MM.1S (cell line): ENCODE measurements around the gene ODC1.

ENCODE experiments used
- DNase-seq: peaks from one replicate; pipeline ENCODE4 v3.0.0-alpha.2; 2015
- H2AFZ ChIP-seq: fragments of 300-600 bp; sonication (generic); 2 replicates; pipeline ENCODE4 v1.6.0; 2016; ENCODE audit warnings: antibody characterized with exemption, low read length
- H3F3A ChIP-seq: fragments of 300-600 bp; sonication (generic); 2 replicates; pipeline ENCODE4 v1.6.1; 2016; ENCODE audit warnings: mild to moderate bottlenecking, antibody characterized with exemption, low read length, moderate library complexity, mixed read lengths; ENCODE audit not compliant: insufficient read depth
- H3K27ac ChIP-seq: fragments of 300-600 bp; sonication (generic); 2 replicates; pipeline ENCODE4 v1.5.1; 2016; ENCODE audit warnings: mild to moderate bottlenecking, low read length
- H3K27me3 ChIP-seq: fragments of 300-600 bp; sonication (generic); replicated peaks from 2 replicates; pipeline ENCODE4 v1.6.0; 2016; ENCODE audit warnings: low read length; ENCODE audit not compliant: insufficient read depth
- H3K36me3 ChIP-seq: fragments of 300-600 bp; sonication (generic); replicated peaks from 2 replicates; pipeline ENCODE4 v1.6.1; 2016; ENCODE audit warnings: mild to moderate bottlenecking, low read length, mixed read lengths; ENCODE audit not compliant: insufficient read depth
- H3K4me1 ChIP-seq: fragments of 300-600 bp; sonication (generic); 2 replicates; pipeline ENCODE4 v1.6.1; 2016; ENCODE audit warnings: low read length, mixed read lengths
- H3K4me2 ChIP-seq: fragments of 300-600 bp; sonication (generic); 2 replicates; pipeline ENCODE4 v1.6.0; 2016; ENCODE audit warnings: low read depth, low read length
- H3K4me3 ChIP-seq: fragments of 300-600 bp; sonication (generic); 2 replicates; pipeline ENCODE4 v1.5.1; 2016; ENCODE audit warnings: low read length, mixed read lengths
- H3K79me2 ChIP-seq: fragments of 300-600 bp; sonication (generic); 2 replicates; pipeline ENCODE4 v1.6.1; 2016; ENCODE audit warnings: mixed run types, low read length, mixed read lengths
- H3K9ac ChIP-seq: fragments of 300-600 bp; sonication (generic); 2 replicates; pipeline ENCODE4 v1.6.1; 2016; ENCODE audit warnings: low read length, mixed read lengths
- H3K9me2 ChIP-seq: fragments of 300-600 bp; sonication (generic); replicated peaks from 2 replicates; pipeline ENCODE4 v1.6.1; 2016; ENCODE audit warnings: mild to moderate bottlenecking, low read length, mixed read lengths; ENCODE audit not compliant: insufficient read depth
- H3K9me3 ChIP-seq: fragments of 300-600 bp; sonication (generic); replicated peaks from 2 replicates; pipeline ENCODE4 v1.6.1; 2016; ENCODE audit warnings: mild to moderate bottlenecking, low read length, mixed read lengths; ENCODE audit not compliant: insufficient read depth
- H4K20me1 ChIP-seq: fragments of 300-600 bp; sonication (generic); 2 replicates; pipeline ENCODE4 v1.6.1; 2016; ENCODE audit warnings: mild to moderate bottlenecking, low read length, moderate library complexity, mixed read lengths; ENCODE audit not compliant: insufficient read depth
- CTCF ChIP-seq: fragments of 300-600 bp; sonication (generic); IDR thresholded peaks from 2 replicates; pipeline ENCODE4 v1.5.1; 2016; ENCODE audit warnings: antibody characterized with exemption, low read length, mixed read lengths
- EZH2 ChIP-seq: fragments of 300-600 bp; sonication (generic); optimal IDR thresholded peaks from 2 replicates; pipeline ENCODE3; 2017; ENCODE audit warnings: low read depth, mild to moderate bottlenecking, antibody characterized with exemption, low read length, mixed read lengths
- EZH2phosphoT487 ChIP-seq: fragments of 300-600 bp; sonication (generic); IDR thresholded peaks from 2 replicates; pipeline ENCODE4 v1.6.1; 2018; ENCODE audit warnings: antibody characterized with exemption, low read length

Gene ODC1

DNA sequence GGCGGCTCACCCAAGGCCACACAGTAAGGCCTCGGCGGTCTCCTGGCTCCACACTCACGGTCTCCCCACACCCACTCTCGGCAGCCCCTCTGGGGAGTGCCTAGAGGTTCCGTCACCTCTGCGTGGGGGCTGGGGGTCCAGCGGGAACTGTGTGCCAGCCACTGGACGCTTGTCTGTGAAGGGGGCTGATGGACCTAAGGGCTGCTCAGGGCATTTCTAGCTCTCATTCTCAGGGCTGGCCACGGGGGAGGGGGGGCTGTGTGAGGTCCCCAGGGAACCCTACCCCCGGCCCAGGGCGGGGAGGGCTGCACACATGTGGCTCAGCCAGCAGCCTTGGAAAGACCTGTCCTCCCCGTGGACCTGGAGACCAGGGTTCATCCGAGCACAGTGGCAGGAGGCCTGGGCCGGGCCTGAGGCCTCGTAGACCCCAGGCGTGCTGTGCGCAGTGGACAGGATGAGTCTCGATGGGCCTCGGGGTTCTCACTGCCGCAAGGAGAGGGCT lies 27.1 kb upstream of the ODC1 start:
- Histone ChIP-seq H2AFZ (no peak overlapping the region), H3K4me3 (no peak overlapping the region), H3K27ac (no peak overlapping the region), H3K4me1 (no peaks in the 10 kb centered on the region), H3K4me2 (no peak overlapping the region), H3K79me2 (no peaks in the 10 kb centered on the region), H3K27me3 (no peaks in the 10 kb centered on the region), H3K9me2 (no peaks in the 10 kb centered on the region), H3K9me3 (no peaks in the 10 kb centered on the region), H3K9ac (no peak overlapping the region), H3K36me3 (no peaks in the 10 kb centered on the region), H3F3A (no peaks in the 10 kb centered on the region), H4K20me1 (no peaks in the 10 kb centered on the region)
- TF ChIP-seq EZH2phosphoT487: no peak
- TF ChIP-seq CTCF: no peak
- no peak for TF ChIP-seq EZH2
- no peak for DNase-seq

- Histone ChIP-seq H3K36me3 (no peaks in the 10 kb centered on the region), H3K9me3 (no peaks in the 10 kb centered on the region), H3K4me2 (no peak overlapping the region), H3K4me1 (no peaks in the 10 kb centered on the region), H3K9me2 (no peaks in the 10 kb centered on the region), H3K79me2 (no peaks in the 10 kb centered on the region), H3F3A (no peaks in the 10 kb centered on the region), H2AFZ (no peak overlapping the region), H3K27ac (no peak overlapping the region), H4K20me1 (no peaks in the 10 kb centered on the region), H3K4me3 (no peak overlapping the region), H3K27me3 (no peaks in the 10 kb centered on the region), H3K9ac (no peak overlapping the region)
- DNase-seq: no peak
- no peak for TF ChIP-seq EZH2
- no peak for TF ChIP-seq CTCF
- no peak for TF ChIP-seq EZH2phosphoT487
These were observed 25.1 kb upstream of the ODC1 start for GRCh38 chr2:10473121-10473756.

DNA sequence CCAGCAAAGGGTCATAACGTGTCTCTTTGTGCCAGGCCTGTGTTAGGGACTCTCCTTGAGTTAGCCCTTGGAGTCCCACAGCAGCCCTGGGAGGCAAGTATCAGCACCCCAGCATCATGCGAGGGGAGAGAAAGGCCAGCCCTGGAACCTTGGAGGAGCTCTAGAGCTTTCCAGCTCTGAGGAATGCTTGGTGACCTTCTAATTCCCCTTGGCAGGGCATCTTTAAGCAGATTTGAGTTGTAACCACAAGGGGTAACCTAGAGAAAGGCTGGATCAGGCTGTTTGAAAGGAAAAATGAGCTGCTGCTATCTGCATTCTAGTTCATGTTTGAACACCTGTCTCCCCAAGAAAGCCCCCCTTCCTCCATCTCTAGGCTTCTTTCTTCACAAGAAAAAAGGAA lies 23.8 kb upstream of the ODC1 start:
- no peaks in the 10 kb centered on the region for H3K9me3 ChIP-seq
- no peaks in the 10 kb centered on the region for H3K27me3 ChIP-seq
- no peaks in the 10 kb centered on the region for H3F3A ChIP-seq
- no peaks in the 10 kb centered on the region for H4K20me1 ChIP-seq
- H3K36me3 ChIP-seq: no peaks in the 10 kb centered on the region
- no peak overlapping the region for H3K4me2 ChIP-seq
- no peak for TF ChIP-seq EZH2phosphoT487
- TF ChIP-seq CTCF: no peak
- no peak for TF ChIP-seq EZH2
- no peak for DNase-seq
- no peak overlapping the region for H2AFZ ChIP-seq
- no peaks in the 10 kb centered on the region for H3K4me1 ChIP-seq
- H3K79me2 ChIP-seq: no peaks in the 10 kb centered on the region
- H3K9me2 ChIP-seq: no peaks in the 10 kb centered on the region
- H3K4me3 ChIP-seq: no peak overlapping the region
- no peak overlapping the region for H3K27ac ChIP-seq
- H3K9ac ChIP-seq: no peak overlapping the region
